HepG2 (cell line): ENCODE data around the gene SCMH1. TPM values are rescaled to one million over a fixed set of nuclear protein-coding genes. Genes with fewer than 3 reads are reported as not detected.

Experiments used
- ATAC-seq: fragments of 200-7000 bp; cut with Tn5 transposase; 3 replicates; pipeline ENCODE4 v1.9.1; 2020; ENCODE audit warnings: mild to moderate bottlenecking, moderate library complexity
- BruUV-seq: library from RNA; stranded (reverse); fragments of 400-500 nt; replicated peaks from 2 replicates; lab custom pipeline; 2021; lab: Mats Ljungman, UMichigan
- CTCF ChIA-PET: fragments of 300-600 bp; formaldehyde crosslinking; extraction: SDS; loops from one replicate; lab custom pipeline; 2021; ENCODE audit warnings: low total read pairs, inconsistent platforms, low intra/inter-chr PET ratio; lab: Yijun Ruan, JAX
- POLR2A ChIA-PET: fragments of 350-600 bp; sonication (Branson Sonifier 250); formaldehyde crosslinking; loops from one replicate; lab custom pipeline; 2020; ENCODE audit warnings: antibody characterized with exemption, inconsistent platforms; lab: Yijun Ruan, JAX
- DNase-seq: peaks from one replicate; pipeline ENCODE4 v3.0.0-alpha.2; 2015; ENCODE audit warnings: low spot score
- FAIRE-seq: peaks from 3 replicates; lab custom pipeline; 2011; peaks lifted over from hg19 to GRCh38; lab: Jason Lieb, UNC
- H2AFZ ChIP-seq: one replicate; pipeline ENCODE4 v1.6.1; 2011; ENCODE audit warnings: low read length, inconsistent platforms
- H3K27ac ChIP-seq: fragments of 300-600 bp; 3 replicates; pipeline ENCODE4 v1.8.0; 2011; ENCODE audit warnings: mixed run types, mild to moderate bottlenecking, mixed read lengths, low read length, inconsistent platforms; ENCODE audit not compliant: insufficient read depth; ENCODE audit errors: extremely low read length
- H3K27me3 ChIP-seq, 2 experiments: fragments of 200-600 bp in 1 of 2; 2 replicates in 1 of 2; 3 replicates in 1 of 2; pipeline versions ENCODE4 v1.6.0 to v1.8.0; 2011; ENCODE audit warnings: low read length in 2 of 2, mild to moderate bottlenecking in 2 of 2, moderate library complexity in 2 of 2, inconsistent platforms in 1 of 2; ENCODE audit not compliant: insufficient read depth in 2 of 2, control insufficient read depth in 1 of 2
- H3K36me3 ChIP-seq, 2 experiments: fragments of 200-600 bp in 1 of 2; replicated peaks in 1 of 2; 2 replicates in 1 of 2; 3 replicates in 1 of 2; pipeline versions ENCODE4 v1.5.1 to v1.8.0; 2011; ENCODE audit warnings: low read length in 2 of 2, inconsistent platforms in 1 of 2; ENCODE audit not compliant: insufficient read depth in 2 of 2, control insufficient read depth in 1 of 2
- H3K4me1 ChIP-seq: 2 replicates; pipeline ENCODE4 v1.5.1; 2012; ENCODE audit warnings: low read length, inconsistent platforms; ENCODE audit not compliant: insufficient read depth
- H3K4me2 ChIP-seq: 2 replicates; pipeline ENCODE4 v1.6.0; 2011; ENCODE audit warnings: low read depth, low read length, inconsistent platforms
- H3K4me3 ChIP-seq, 3 experiments: fragments of 200-600 bp in 1 of 3; sonication (generic), shearing (Covaris generic) in 1 of 3; replicated peaks in 1 of 3; 2 replicates each; pipeline ENCODE4 v1.5.1; 2011 to 2016; ENCODE audit warnings: low read length in 3 of 3, inconsistent platforms in 2 of 3, low read depth in 2 of 3, mild to moderate bottlenecking in 2 of 3, control low read depth in 1 of 3, mixed read lengths in 1 of 3; ENCODE audit not compliant: insufficient read depth in 1 of 3
- H3K79me2 ChIP-seq: one replicate; pipeline ENCODE4 v1.6.1; 2011; ENCODE audit warnings: low read length, inconsistent platforms; ENCODE audit not compliant: insufficient read depth
- H3K9ac ChIP-seq: 2 replicates; pipeline ENCODE4 v1.6.0; 2011; ENCODE audit warnings: mild to moderate bottlenecking, low read depth, low read length, inconsistent platforms; ENCODE audit not compliant: insufficient read depth
- H3K9me3 ChIP-seq: 2 replicates; pipeline ENCODE4 v1.5.1; 2012; ENCODE audit warnings: mild to moderate bottlenecking, low read length
- H4K20me1 ChIP-seq: 2 replicates; pipeline ENCODE4 v1.6.0; 2011; ENCODE audit warnings: inconsistent platforms, mild to moderate bottlenecking, low read length, moderate library complexity; ENCODE audit not compliant: insufficient read depth
- HIVEP1 ChIP-seq: sonication (generic); formaldehyde crosslinking; IDR thresholded peaks from 2 replicates; pipeline ENCODE4 v1.4.0; 2020; ENCODE audit warnings: mild to moderate bottlenecking, missing genetic modification reagents
- MTF2 ChIP-seq: sonication (generic); formaldehyde crosslinking; IDR thresholded peaks from 2 replicates; pipeline ENCODE4 v1.5.0; 2020; ENCODE audit warnings: missing genetic modification reagents, borderline replicate concordance
- ZNF263 ChIP-seq: sonication (generic); formaldehyde crosslinking; IDR thresholded peaks from 2 replicates; pipeline ENCODE4 v1.4.0; 2020; ENCODE audit warnings: missing genetic modification reagents
- ZNF660 ChIP-seq: sonication (generic); formaldehyde crosslinking; IDR thresholded peaks from 2 replicates; pipeline ENCODE4 v1.5.1; 2020; ENCODE audit warnings: mild to moderate bottlenecking, low read depth, missing genetic modification reagents, borderline replicate concordance
- ZNF772 ChIP-seq: sonication (generic); formaldehyde crosslinking; IDR thresholded peaks from 2 replicates; pipeline ENCODE4 v1.5.0; 2020; ENCODE audit warnings: mild to moderate bottlenecking, missing genetic modification reagents
- ZNF782 ChIP-seq: sonication (generic); formaldehyde crosslinking; IDR thresholded peaks from 2 replicates; pipeline ENCODE4 v1.4.0; 2020; ENCODE audit warnings: missing genetic modification reagents, mild to moderate bottlenecking, borderline replicate concordance
- WGBS: methylation state at CpG from one replicate; pipeline ENCODE4 v1.1.6; 2017; ENCODE audit warnings: low lambda C conversion rate; 5-methylcytosine and 5-hydroxymethylcytosine counted together
- in situ Hi-C: cut with HindIII; loops from 2 replicates; pipeline ENCODE4 v1.10.0; 2017; ENCODE audit warnings: low pct_unique_long_range_greater_than_20kb; ENCODE audit not compliant: extremely low pct_ligation_motif_present
- intact Hi-C: fragments of 100-400 bp; cut with micrococcal nuclease; formaldehyde crosslinking; loops from one replicate; pipeline ENCODE4 v1.10.0; 2022; ENCODE audit not compliant: unreplicated experiment
- polyA plus RNA-seq, 8 experiments: library from polyadenylated mRNA; depleted of rRNA in 3 of 8; stranded (reverse) in 7 of 8; unstranded in 1 of 8; fragments of >200 nt; fragmentation: Illumina TruSeq in 4 of 8; extraction: Trizol in 4 of 8; gene quantifications; 2 replicates each; pipeline versions ENCODE4 v1.2.1 to v1.2.3, GENCODE V29; 2011 to 2016; ENCODE audit warnings: low read depth in 4 of 8, missing spikeins in 1 of 8, mixed read lengths in 1 of 8; ENCODE audit not compliant: insufficient read depth in 1 of 8
- total RNA-seq, 5 experiments: library from RNA; depleted of rRNA; stranded (reverse); fragments of >200 nt; fragmentation: Illumina TruSeq; extraction: Trizol; gene quantifications; 2 replicates each; pipeline ENCODE4 v1.2.3, GENCODE V29; 2016; ENCODE audit warnings: low read depth in 1 of 5
- TF ChIP-seq, protein P1 (sequence below): sonication (generic); formaldehyde crosslinking; IDR thresholded peaks from 2 replicates; pipeline ENCODE4 v1.4.0; 2020; ENCODE audit warnings: missing genetic modification reagents, mild to moderate bottlenecking, borderline replicate concordance

Gene SCMH1
- total and polyA plus RNA-seq, 2 of the 13 experiments (the other 11 are each of a cell fraction or from before 2014, with no cell fraction given), result 41.8 to 52.6 TPM

GRCh38 chr1:40978886-40979240 is 263.2 kb downstream of the SCMH1 start:
- Histone ChIP-seq H3K36me3 (peaks cover 2 to 9% of the 10 kb centered on the region in 2 experiments; a peak in 4 of 5 replicates), H3K4me1 (peaks cover 43% of the 10 kb centered on the region), H3K27me3 (no peaks in the 10 kb centered on the region), H3K79me2 (peaks cover 36% of the 10 kb centered on the region), H3K4me3 (peak overlapping the region in 1 of 3 experiments; percentile 73; a peak in 1 of 6 replicates), H3K9ac (no peak overlapping the region), H2AFZ (no peak overlapping the region), H3K27ac (no peak overlapping the region), H4K20me1 (no peaks in the 10 kb centered on the region), H3K4me2 (peak overlapping the region; percentile 72), H3K9me3 (no peaks in the 10 kb centered on the region)
- TF ChIP-seq ZNF782 (0 out of 2 replicates have a peak, but pooled peaks have one; percentile 33), ZNF772 (no peak), HIVEP1 (CRISPR knock-in tag) (0 out of 2 replicates have a peak, but pooled peaks have one; percentile 2), ZNF263 (CRISPR knock-in tag) (0 out of 2 replicates have a peak, but pooled peaks have one; percentile 2), MTF2 (CRISPR knock-in tag) (0 out of 2 replicates have a peak, but pooled peaks have one; percentile 42), ZNF660 (no peak)
- TF ChIP-seq, protein P1, sequence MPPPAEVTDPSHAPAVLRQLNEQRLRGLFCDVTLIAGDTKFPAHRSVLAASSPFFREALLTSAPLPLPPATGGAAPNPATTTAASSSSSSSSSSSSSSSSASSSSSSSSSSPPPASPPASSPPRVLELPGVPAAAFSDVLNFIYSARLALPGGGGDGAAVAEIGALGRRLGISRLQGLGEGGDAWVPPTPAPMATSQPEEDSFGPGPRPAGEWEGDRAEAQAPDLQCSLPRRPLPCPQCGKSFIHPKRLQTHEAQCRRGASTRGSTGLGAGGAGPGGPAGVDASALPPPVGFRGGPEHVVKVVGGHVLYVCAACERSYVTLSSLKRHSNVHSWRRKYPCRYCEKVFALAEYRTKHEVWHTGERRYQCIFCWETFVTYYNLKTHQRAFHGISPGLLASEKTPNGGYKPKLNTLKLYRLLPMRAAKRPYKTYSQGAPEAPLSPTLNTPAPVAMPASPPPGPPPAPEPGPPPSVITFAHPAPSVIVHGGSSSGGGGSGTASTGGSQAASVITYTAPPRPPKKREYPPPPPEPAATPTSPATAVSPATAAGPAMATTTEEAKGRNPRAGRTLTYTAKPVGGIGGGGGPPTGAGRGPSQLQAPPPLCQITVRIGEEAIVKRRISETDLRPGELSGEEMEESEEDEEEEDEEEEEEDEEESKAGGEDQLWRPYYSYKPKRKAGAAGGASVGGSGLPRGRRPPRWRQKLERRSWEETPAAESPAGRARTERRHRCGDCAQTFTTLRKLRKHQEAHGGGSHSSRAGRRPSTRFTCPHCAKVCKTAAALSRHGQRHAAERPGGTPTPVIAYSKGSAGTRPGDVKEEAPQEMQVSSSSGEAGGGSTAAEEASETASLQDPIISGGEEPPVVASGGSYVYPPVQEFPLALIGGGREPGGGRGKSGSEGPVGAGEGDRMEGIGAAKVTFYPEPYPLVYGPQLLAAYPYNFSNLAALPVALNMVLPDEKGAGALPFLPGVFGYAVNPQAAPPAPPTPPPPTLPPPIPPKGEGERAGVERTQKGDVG (CRISPR knock-in tag), result no peak; the same call in 1 of the 2 replicates
- intact Hi-C loops, result no loop called here
- ATAC-seq, result no peak
- BruUV-seq, result TSS peak; percentile 53
- no peak for DNase-seq
- POLR2A ChIA-PET, result no interaction called here
- WGBS, result 93% methylated on average over 17 of the region's 17 CpGs
- FAIRE-seq, result no peak
- CTCF ChIA-PET, result no interaction called here
- in situ Hi-C loops, result no loop called here
